ENCODE results near the gene POGLUT2.

The POGLUT2 gene

DNA sequence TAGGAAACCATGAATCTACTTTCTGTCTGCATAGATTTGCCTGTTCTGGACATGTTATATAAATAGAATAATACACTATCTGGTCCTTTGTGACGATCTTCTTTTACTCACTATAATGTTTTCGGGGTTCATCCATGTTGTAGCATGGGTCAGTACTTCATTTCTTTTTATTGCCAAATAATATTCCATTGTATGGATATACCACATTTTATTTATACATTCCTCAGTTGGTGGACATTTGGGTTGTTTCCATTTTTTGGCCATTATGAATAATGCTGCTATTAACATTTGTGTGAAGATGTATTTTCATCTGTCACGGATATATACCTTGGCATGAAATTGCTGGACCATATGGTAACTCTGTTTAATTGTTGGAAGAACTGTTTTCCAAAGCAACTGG, 6.9 kb upstream of the POGLUT2 start:
- Histone ChIP-seq H2AFZ (ENCODE audit: low read depth) (no peak overlapping the region), H4K20me1 (ENCODE audit: insufficient read depth) (no peaks in the 10 kb centered on the region), H3K9ac (no peak overlapping the region), H3K27me3 (ENCODE audit: insufficient read depth, low read depth) (no peaks in the 10 kb centered on the region), H3K4me1 (ENCODE audit: low read depth, poor library complexity, severe bottlenecking) (no peaks in the 10 kb centered on the region), H3K27ac (no peak overlapping the region), H3K4me2 (no peak overlapping the region), H3K79me2 (ENCODE audit: insufficient read depth, low read depth) (no peaks in the 10 kb centered on the region), H3K4me3 (IDR thresholded peaks at IDR 0.05; ENCODE audit: insufficient read depth, low read depth, low read length) (no peak overlapping the region), H3K36me3 (ENCODE audit: insufficient read depth) (no peaks in the 10 kb centered on the region)
- TF ChIP-seq, protein P1, sequence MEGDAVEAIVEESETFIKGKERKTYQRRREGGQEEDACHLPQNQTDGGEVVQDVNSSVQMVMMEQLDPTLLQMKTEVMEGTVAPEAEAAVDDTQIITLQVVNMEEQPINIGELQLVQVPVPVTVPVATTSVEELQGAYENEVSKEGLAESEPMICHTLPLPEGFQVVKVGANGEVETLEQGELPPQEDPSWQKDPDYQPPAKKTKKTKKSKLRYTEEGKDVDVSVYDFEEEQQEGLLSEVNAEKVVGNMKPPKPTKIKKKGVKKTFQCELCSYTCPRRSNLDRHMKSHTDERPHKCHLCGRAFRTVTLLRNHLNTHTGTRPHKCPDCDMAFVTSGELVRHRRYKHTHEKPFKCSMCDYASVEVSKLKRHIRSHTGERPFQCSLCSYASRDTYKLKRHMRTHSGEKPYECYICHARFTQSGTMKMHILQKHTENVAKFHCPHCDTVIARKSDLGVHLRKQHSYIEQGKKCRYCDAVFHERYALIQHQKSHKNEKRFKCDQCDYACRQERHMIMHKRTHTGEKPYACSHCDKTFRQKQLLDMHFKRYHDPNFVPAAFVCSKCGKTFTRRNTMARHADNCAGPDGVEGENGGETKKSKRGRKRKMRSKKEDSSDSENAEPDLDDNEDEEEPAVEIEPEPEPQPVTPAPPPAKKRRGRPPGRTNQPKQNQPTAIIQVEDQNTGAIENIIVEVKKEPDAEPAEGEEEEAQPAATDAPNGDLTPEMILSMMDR (conservative IDR thresholded peaks at IDR 0.05; ENCODE audit: low read depth, low read length), result no peak

DNA sequence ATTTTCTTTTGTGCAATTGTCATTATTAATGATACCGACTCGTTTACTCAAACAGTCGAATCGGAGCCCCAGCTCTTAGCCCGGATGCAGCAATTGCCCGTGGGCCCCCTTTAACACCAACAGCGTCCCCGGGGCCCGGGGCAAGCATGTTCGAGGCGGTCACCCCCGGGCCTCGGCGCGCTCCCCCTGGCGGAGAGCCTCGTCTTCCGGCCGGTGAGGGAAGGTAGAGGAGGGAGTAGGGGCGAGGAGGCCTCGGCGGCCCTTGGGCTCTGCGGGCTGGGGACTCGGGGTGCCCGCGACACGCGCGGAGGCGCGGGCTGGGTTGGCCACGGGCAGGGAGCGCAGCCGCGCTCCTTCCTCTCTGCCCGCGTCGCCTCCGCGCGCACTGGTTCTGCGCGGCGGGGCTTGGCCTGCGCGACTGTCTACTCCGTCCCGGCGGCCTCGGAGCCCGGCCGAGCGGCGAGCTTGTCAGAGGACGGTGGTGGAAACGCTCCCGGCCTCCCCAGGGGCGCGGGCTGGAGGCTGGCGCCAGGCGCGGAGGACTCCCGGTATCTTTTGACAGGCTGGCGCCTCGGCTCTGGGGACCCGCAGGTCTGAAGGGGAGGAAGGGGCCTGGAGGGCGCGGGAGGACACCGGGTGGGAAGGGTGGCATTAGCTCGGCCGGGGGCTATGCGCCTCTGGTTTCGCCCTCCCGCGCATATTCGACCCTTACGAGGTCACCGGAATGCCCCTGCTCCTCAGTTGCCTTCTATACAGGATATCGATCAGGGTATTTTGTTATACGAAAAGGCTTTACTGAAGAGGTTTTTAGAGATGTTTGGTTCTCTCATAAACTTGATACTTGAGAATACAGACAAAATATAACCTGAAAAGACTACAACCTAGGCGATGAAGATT, 1.6 kb upstream of the POGLUT2 start:
- H3K36me3 ChIP-seq (ENCODE audit: insufficient read depth), result no peaks in the 10 kb centered on the region
- no peaks in the 10 kb centered on the region for H3K27me3 ChIP-seq (ENCODE audit: insufficient read depth, low read depth)
- H3K79me2 ChIP-seq (ENCODE audit: insufficient read depth, low read depth), result no peaks in the 10 kb centered on the region
- no peak overlapping the region for H3K9ac ChIP-seq
- no peak overlapping the region for H3K4me3 ChIP-seq (IDR thresholded peaks at IDR 0.05; ENCODE audit: insufficient read depth, low read depth, low read length)
- H3K27ac ChIP-seq, result no peak overlapping the region
- no peaks in the 10 kb centered on the region for H3K4me1 ChIP-seq (ENCODE audit: low read depth, poor library complexity, severe bottlenecking)
- H2AFZ ChIP-seq (ENCODE audit: low read depth), result no peak overlapping the region
- no peaks in the 10 kb centered on the region for H4K20me1 ChIP-seq (ENCODE audit: insufficient read depth)
- TF ChIP-seq, protein P1 (conservative IDR thresholded peaks at IDR 0.05; ENCODE audit: low read depth, low read length), result no peak
- H3K4me2 ChIP-seq, result no peak overlapping the region

DNA sequence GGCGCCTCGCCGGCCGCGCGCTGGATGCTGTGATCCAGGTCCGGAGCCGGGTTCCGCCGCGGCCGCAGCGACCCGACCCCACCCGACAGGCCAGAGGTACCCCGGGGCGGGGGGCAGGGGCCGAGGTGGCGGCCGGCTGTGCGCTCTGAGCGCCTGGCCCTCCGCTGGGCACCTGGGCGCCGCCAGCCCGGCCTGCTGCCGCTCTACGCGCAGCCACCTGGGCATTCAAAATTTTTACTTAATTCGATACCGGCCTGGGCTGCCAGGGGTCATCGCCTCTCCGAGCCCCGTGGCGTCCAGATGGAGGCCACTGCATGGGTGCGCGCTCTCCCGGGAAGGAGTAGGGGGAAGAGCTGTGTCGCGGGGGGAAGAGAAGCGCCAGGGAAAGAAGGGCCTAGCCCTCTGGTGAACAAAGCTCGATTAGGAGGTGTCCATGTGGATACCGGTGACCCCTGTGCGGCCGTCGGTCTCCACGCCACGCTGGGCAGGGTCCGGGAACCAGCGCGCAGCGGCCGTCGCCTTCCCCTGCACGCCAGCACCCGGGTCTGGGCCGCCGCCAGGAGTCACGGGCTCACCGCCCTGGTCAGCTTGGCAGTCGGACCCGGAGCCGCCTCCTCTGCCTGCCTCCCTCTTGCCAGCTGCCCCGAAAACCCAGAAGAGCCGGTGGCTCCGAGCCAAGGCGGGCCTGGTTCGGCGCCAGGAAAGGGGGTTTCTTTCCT, 809 bp upstream of the POGLUT2 start:
- TF ChIP-seq, protein P1 (conservative IDR thresholded peaks at IDR 0.05; ENCODE audit: low read depth, low read length), result no peak
- no peaks in the 10 kb centered on the region for H4K20me1 ChIP-seq (ENCODE audit: insufficient read depth)
- H3K27me3 ChIP-seq (ENCODE audit: insufficient read depth, low read depth), result no peaks in the 10 kb centered on the region
- H3K4me2 ChIP-seq, result no peak overlapping the region
- H3K4me1 ChIP-seq (ENCODE audit: low read depth, poor library complexity, severe bottlenecking), result no peaks in the 10 kb centered on the region
- no peaks in the 10 kb centered on the region for H3K79me2 ChIP-seq (ENCODE audit: insufficient read depth, low read depth)
- no peaks in the 10 kb centered on the region for H3K36me3 ChIP-seq (ENCODE audit: insufficient read depth)
- no peak overlapping the region for H3K4me3 ChIP-seq (IDR thresholded peaks at IDR 0.05; ENCODE audit: insufficient read depth, low read depth, low read length)
- no peak overlapping the region for H3K27ac ChIP-seq
- H2AFZ ChIP-seq (ENCODE audit: low read depth), result no peak overlapping the region
- H3K9ac ChIP-seq, result no peak overlapping the region

DNA sequence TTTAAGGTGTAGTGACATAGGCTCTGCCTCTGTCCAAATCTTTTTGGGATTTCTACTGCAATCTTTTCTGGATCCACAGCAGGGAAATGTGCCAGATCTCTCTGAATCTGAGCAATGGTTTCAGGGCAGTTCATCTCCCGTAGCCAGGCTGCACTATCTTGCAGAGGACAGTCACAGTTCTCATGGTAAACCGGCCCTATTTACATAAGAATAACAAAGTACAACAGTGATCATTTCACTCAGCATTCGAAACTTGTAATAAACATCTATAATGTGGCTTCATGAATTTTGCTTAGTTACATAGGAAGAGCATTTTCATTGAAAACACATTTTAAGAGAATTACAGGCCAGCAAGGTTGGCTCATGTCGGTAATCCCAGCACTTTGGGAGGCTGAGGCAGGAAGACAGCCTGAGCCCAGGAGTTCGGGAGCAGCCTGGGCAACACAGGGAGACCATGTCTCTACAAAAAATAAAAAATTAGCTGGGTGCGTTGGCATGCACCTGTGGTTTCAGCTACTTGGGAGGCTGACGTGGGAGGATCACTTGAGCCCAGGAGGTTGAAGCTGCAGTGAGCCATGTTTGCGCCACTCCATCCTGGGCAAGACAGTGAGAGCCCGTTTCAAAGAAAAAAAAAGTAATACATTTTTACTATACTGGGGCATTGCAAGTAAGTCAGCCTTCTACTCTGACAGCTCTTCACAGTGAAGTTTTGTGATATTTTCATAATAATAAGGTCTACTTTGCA, 5.0 kb downstream of the POGLUT2 start:
- Histone ChIP-seq H3K27ac (no peak overlapping the region), H3K9ac (no peak overlapping the region), H3K36me3 (ENCODE audit: insufficient read depth) (no peaks in the 10 kb centered on the region), H3K79me2 (ENCODE audit: insufficient read depth, low read depth) (no peaks in the 10 kb centered on the region), H3K27me3 (ENCODE audit: insufficient read depth, low read depth) (no peaks in the 10 kb centered on the region), H4K20me1 (ENCODE audit: insufficient read depth) (no peaks in the 10 kb centered on the region), H3K4me1 (ENCODE audit: low read depth, poor library complexity, severe bottlenecking) (no peaks in the 10 kb centered on the region), H3K4me2 (no peak overlapping the region), H2AFZ (ENCODE audit: low read depth) (no peak overlapping the region), H3K4me3 (IDR thresholded peaks at IDR 0.05; ENCODE audit: insufficient read depth, low read depth, low read length) (no peak overlapping the region)
- TF ChIP-seq, protein P1 (conservative IDR thresholded peaks at IDR 0.05; ENCODE audit: low read depth, low read length), result no peak

All from KMS-11 (cell line).